Measurements from ENCODE around the gene TNRC6A.

- no peak for TF ChIP-seq CTCF (IDR thresholded peaks at IDR 0.05)
- no peak for TF ChIP-seq POLR2A (IDR thresholded peaks at IDR 0.05)
Measured at GRCh38 chr16:24826096-24826690, 96.7 kb downstream of the TNRC6A start.
